ENCODE measurements around the gene NSL1. TPM values are rescaled to one million over a fixed set of nuclear protein-coding genes. Genes with fewer than 3 reads are reported as not detected.
A peak's percentile ranks its signal among the peaks of the same experiment; 100 is the strongest.

Gene NSL1
- total RNA-seq, 1 donor from 2014 or later, result 40.0 TPM

DNA sequence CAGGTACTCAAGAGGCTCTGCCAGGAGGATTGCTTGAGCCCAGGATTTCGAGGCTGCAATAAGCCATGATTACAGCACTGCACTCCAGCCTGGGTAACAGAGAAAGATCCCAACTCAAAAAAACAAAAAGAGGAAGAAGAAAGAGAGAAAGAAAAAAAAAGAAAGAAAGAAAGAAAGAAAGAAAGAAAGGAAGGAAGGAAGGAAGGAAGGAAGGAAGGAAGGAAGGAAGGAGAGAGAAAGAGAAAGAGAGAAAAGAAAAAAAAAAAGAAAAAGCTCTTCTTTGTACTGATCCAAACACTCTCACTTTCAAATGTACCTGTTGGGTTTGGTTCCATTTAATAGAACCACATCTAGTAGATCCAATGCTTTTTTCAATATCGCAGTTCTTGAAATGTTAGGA, 103.8 kb downstream of the NSL1 start:
- Mint-ChIP-seq H3K27ac (peak overlapping the region; percentile 43), H3K9me3 (no peaks in the 10 kb centered on the region), H3K4me3 (no peak overlapping the region), H3K36me3 (ENCODE audit: low read depth) (peaks cover 17% of the 10 kb centered on the region), H3K4me1 (peaks cover 20% of the 10 kb centered on the region), H3K27me3 (no peaks in the 10 kb centered on the region)
- no peak for DNase-seq
- intact Hi-C loops (cut with micrococcal nuclease), result no loop called here

DNA sequence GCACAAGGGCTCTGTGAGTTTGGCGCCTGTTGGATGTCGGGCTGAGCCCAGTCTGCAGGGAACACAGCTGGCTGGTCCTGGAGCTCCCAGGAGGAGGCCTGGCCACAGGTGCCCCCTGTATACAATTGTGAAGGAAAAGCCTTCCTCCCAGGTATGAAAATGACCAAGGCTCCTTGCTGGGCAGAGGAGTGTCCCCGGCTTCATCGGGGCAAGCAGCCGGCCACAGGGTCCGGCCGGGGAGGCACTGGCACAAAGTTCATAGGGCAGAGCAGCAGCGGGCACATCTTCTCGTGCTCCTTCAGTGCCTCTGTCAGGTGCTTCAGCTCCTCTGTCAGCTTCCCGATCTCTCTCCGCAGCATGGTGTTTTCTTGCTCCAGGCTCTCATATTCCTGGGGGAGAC, 105.0 kb downstream of the NSL1 start:
- H3K4me3 Mint-ChIP-seq, result no peak overlapping the region
- H3K4me1 Mint-ChIP-seq, result peaks cover 28% of the 10 kb centered on the region
- DNase-seq, result no peak
- H3K27me3 Mint-ChIP-seq, result no peaks in the 10 kb centered on the region
- intact Hi-C loops (cut with micrococcal nuclease), result no loop called here
- no peaks in the 10 kb centered on the region for H3K9me3 Mint-ChIP-seq
- H3K27ac Mint-ChIP-seq, result no peak overlapping the region
- H3K36me3 Mint-ChIP-seq (ENCODE audit: low read depth), result peaks cover 14% of the 10 kb centered on the region

DNA sequence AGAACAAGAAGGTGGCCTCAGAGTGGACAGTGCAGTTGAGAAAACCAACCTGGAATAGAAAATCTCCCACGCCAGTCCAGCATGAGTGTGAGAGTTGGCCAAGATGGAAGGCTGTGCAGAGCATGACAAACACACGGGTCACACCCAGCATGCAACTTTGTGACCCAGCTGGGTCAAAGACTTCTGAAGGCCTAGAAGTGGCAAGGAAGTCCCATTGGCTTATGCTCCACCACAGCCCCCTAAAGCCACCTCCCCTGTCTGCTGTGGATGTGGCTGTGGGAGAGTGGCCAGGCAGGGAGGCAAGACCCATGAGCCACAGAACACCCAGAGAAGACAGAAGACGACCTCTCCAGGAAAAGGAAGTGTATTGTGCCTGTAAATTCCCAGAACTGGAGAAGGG, 105.5 kb downstream of the NSL1 start:
- DNase-seq, result no peak
- Mint-ChIP-seq H3K27me3 (no peaks in the 10 kb centered on the region), H3K4me3 (no peak overlapping the region), H3K4me1 (peaks cover 30% of the 10 kb centered on the region), H3K9me3 (no peaks in the 10 kb centered on the region), H3K36me3 (ENCODE audit: low read depth) (peaks cover 14% of the 10 kb centered on the region), H3K27ac (no peak overlapping the region)
- intact Hi-C loops (cut with micrococcal nuclease), result no loop called here

DNA sequence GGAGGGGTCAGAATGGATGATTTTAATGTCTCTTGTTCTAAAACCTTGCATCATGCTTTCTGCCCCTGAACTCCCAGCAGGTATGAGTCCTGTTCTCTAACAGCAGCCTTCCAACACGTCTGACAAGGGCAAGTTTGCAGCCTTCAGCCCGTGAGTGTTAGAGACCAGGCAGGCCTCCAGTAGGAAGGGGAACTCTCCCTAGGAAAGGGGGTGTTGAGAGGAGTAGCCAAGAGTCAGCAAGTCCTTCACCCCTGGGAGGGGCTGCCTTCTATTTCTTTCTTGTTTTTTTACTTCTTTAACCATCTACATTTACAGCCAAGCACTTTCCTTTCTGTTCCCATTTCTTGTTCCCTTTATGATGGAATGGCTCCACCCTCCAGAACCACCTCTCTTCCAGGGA, 106.1 kb downstream of the NSL1 start:
- peaks cover 14% of the 10 kb centered on the region for H3K36me3 Mint-ChIP-seq (ENCODE audit: low read depth)
- H3K9me3 Mint-ChIP-seq, result no peaks in the 10 kb centered on the region
- peaks cover 36% of the 10 kb centered on the region for H3K4me1 Mint-ChIP-seq
- no peak overlapping the region for H3K4me3 Mint-ChIP-seq
- no peak for DNase-seq
- intact Hi-C loops (cut with micrococcal nuclease), result no loop called here
- no peak overlapping the region for H3K27ac Mint-ChIP-seq
- H3K27me3 Mint-ChIP-seq, result no peaks in the 10 kb centered on the region

DNA sequence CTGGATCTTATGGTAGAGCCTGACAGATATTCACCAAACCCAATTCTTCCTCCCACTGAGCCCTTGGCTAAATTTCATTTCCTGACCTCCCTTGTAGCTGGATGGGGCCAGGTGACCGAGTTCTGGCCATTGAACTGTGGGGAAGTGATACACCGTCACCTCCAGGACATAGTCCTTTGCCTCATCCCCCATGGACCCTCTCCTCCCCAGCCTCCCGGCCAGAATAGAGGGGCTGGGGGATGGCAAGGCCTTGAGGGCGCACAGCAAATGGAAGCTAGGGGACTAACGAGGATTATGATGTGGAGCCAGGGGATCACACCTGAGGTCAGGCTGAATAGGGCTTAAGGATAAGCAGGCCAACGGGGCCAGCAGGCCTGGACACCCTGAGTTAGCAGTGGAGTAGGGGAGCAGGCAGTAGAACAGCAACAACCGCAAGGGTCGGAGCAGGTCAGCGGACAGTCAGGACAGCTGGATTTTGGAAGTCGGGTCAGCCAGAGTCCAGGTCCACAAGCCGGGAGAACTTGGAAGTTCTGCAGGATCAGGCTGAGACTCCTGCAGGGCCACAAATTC, 107.0 kb downstream of the NSL1 start:
- intact Hi-C loops (cut with micrococcal nuclease), result no loop called here
- Mint-ChIP-seq H3K4me1 (peaks cover 41% of the 10 kb centered on the region), H3K36me3 (ENCODE audit: low read depth) (peaks cover 14% of the 10 kb centered on the region), H3K4me3 (no peak overlapping the region), H3K27ac (no peak overlapping the region), H3K9me3 (no peaks in the 10 kb centered on the region), H3K27me3 (no peaks in the 10 kb centered on the region)
- no peak for DNase-seq

DNA sequence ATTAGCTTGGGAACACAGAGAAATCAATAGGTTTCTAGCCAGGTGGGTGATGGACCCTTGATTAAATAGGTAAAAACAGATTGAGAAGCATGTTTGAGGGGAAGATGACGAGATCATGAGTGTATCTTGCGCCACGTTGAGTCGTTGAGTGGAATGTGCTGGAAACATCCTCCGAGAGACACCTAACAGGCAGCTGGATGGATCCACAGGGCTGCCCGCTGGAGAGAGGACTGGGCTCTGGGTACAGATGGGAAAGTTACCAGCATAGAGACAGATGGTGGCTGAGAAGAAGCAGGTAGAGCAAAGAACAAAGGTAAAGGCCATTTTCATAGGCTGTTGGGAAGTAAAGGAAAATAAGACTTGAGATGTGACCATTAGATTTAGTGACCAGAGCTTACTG, 107.5 kb downstream of the NSL1 start:
- Mint-ChIP-seq H3K27ac (peak overlapping the region; percentile 14), H3K36me3 (ENCODE audit: low read depth) (peaks cover 14% of the 10 kb centered on the region), H3K4me1 (peaks cover 44% of the 10 kb centered on the region), H3K9me3 (no peaks in the 10 kb centered on the region), H3K27me3 (no peaks in the 10 kb centered on the region), H3K4me3 (no peak overlapping the region)
- intact Hi-C loops (cut with micrococcal nuclease), result no loop called here
- no peak for DNase-seq

DNA sequence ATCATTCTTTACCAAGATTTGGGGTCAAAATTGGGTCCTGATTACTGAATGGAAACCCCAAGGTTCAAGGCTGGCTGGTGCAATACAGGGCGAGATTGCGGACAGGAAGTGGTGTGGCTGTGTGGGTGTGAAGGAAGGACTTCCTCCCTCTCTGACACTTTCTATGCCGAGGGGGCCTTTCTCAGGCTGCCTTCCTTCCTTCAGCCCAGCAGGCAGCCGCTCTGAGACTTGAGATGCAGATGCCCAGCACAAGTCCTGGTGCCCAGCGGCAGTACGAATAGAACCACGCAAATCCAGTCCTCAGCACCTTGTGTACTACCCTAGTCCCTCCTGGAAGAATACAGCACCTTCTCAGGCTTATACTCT, 108.2 kb downstream of the NSL1 start:
- H3K4me1 Mint-ChIP-seq, result peaks cover 52% of the 10 kb centered on the region
- no peaks in the 10 kb centered on the region for H3K27me3 Mint-ChIP-seq
- H3K4me3 Mint-ChIP-seq, result peak overlapping the region; percentile 14
- peak; percentile 78 for DNase-seq
- no peaks in the 10 kb centered on the region for H3K9me3 Mint-ChIP-seq
- peaks cover 14% of the 10 kb centered on the region for H3K36me3 Mint-ChIP-seq (ENCODE audit: low read depth)
- H3K27ac Mint-ChIP-seq, result peak overlapping the region; percentile 67
- intact Hi-C loops (cut with micrococcal nuclease), result no loop called here

DNA sequence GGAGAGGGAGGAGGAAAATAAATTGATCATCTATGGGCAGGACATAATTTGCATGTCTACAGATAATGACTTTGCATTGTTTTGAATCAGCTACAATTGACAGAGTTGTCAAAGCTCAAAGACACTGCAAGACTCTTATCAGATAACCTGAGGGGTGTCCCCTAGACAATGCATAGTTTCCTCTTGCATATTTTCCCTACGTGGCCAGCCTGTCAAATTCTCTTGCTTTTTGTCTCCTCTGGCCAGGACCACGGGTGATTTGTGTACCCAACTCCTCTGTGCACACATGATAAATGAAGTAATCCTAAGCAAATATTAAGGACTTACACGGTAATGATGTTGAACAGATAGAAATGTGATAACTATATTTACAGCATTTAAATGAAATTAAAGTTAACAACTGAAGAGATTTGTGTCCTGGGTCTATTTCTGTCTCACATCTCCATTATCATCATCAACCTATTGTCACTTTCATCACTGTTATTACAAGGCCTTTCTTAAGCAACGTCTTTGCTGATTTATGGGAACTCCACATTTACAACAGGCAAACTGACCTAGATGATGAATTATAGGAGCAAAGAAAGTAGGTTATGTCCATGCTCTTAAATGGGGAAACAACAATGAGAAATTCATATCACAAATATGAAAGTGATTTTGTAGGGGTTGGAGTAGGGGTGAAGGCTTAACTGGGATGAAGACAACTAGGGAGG, 110.7 kb downstream of the NSL1 start:
- peaks cover 2% of the 10 kb centered on the region for H3K27me3 Mint-ChIP-seq

DNA sequence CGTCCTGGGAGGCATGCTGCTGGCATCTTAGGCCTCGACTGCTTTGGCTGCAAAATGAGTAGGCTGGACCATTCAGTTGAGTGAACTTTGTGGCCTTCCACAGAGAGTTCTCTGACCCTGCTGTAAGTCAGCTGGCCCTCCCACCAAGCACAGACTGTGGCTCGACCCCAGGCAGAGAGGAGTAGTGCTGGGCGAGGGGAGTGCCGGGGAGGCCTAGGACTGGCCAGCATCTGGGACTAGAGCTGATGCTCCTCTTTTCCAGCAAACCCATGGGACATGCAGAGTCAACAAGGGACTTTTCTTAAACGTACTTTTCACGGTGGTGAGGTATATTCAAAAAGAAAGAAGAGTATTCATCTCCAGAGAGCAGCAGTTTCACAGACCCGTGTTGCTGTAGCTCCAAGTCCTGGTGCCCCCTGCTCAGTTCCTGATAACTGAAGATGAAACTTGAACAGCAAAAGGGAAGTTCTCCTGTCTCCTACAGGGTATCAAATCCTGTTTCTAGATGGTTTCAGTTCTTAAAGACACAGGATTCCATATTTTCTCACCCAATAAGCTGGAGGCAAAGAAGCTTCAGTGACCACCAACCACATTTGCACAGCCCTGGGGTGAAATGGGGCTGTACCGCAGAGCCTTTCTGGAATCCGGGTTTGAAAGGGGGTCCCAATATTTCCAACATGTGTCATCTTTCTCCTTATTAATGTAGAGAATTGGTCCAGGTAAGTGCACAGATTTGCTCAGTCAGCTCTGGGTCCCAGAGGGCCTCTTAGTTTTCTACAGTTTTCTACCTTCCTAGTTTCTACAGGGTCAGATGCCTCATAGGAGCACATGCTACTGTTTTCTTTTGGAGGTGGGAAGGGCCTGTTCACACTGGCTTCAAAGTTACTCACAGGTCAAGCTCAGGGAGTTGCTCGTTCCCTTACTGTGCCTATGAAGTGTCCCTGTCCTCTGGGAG, 112.8 kb downstream of the NSL1 start:
- no peak for DNase-seq
- intact Hi-C loops (cut with micrococcal nuclease), result loop anchor here (1.0 to 2.0 kb wide), 5 partner anchors 21 to 111 kb away; partner anchors contain the start of gene BATF3
- no peak overlapping the region for H3K4me3 Mint-ChIP-seq
- H3K27ac Mint-ChIP-seq, result peak overlapping the region; percentile 84
- no peaks in the 10 kb centered on the region for H3K9me3 Mint-ChIP-seq
- peaks cover 2% of the 10 kb centered on the region for H3K27me3 Mint-ChIP-seq
- H3K36me3 Mint-ChIP-seq (ENCODE audit: low read depth), result no peaks in the 10 kb centered on the region
- H3K4me1 Mint-ChIP-seq, result peaks cover 53% of the 10 kb centered on the region

More for the DNA sequence above, 110.7 kb downstream of the NSL1 start:
- Mint-ChIP-seq H3K4me3 (peak overlapping the region; percentile 13), H3K9me3 (no peaks in the 10 kb centered on the region), H3K27ac (no peak overlapping the region), H3K36me3 (ENCODE audit: low read depth) (peaks cover 3% of the 10 kb centered on the region), H3K4me1 (peaks cover 59% of the 10 kb centered on the region)
- intact Hi-C loops (cut with micrococcal nuclease), result no loop called here
- no peak for DNase-seq

DNA sequence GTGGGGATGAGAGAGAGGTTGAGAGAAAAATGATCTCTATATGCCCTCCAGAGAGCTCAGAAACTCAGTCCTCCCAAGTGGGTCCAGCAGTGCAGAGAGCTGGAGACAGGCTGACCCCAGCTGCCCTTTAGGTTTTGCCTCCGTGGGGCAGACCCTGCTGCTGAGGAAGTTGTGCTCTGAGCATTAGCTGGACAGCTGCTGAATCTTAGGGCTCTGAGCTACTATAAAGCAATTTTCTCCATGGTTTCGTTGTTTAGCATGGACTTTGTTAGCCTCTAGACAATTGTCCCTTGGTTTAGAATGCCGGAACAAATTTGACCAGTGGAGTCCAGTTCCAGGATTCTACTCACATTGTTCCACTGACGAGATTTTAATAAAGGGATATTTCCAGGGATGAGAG, 114.0 kb downstream of the NSL1 start:
- no peak overlapping the region for H3K4me3 Mint-ChIP-seq
- H3K27me3 Mint-ChIP-seq, result peaks cover 2% of the 10 kb centered on the region
- intact Hi-C loops (cut with micrococcal nuclease), result no loop called here
- no peaks in the 10 kb centered on the region for H3K9me3 Mint-ChIP-seq
- H3K4me1 Mint-ChIP-seq, result peaks cover 43% of the 10 kb centered on the region
- peak overlapping the region; percentile 84 for H3K27ac Mint-ChIP-seq
- H3K36me3 Mint-ChIP-seq (ENCODE audit: low read depth), result no peaks in the 10 kb centered on the region
- no peak for DNase-seq

DNA sequence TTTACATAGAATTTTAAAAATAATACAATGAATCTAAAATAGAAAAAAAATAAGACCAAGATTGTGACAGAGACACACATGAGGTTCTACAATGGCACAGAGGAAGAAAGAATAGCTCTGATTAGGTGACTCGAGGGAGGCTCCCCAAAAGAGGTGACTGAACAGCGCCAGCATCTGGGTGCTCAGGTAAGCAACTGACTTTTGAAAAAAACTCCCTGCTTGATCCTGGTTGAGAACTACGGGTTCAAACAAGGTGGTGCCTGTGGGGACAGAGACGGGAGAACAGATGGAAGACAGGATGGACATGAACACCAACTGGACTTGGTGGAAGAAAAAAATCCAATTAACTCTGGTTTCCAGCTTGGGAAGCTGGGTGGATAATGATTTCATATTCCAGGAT, 114.4 kb downstream of the NSL1 start:
- Mint-ChIP-seq H3K36me3 (ENCODE audit: low read depth) (no peaks in the 10 kb centered on the region), H3K4me3 (no peak overlapping the region), H3K27ac (peak overlapping the region; percentile 77), H3K9me3 (no peaks in the 10 kb centered on the region), H3K4me1 (peaks cover 39% of the 10 kb centered on the region), H3K27me3 (peaks cover 2% of the 10 kb centered on the region)
- intact Hi-C loops (cut with micrococcal nuclease), result no loop called here
- DNase-seq, result no peak
